Measurements from ENCODE around the gene NPTN.
A peak's percentile ranks its signal among the peaks of the same experiment; 100 is the strongest.

Gene NPTN

GRCh38 chr15:73631915-73632669 is 1.1 kb downstream of the NPTN start:
- no peak for DNase-seq

DNA sequence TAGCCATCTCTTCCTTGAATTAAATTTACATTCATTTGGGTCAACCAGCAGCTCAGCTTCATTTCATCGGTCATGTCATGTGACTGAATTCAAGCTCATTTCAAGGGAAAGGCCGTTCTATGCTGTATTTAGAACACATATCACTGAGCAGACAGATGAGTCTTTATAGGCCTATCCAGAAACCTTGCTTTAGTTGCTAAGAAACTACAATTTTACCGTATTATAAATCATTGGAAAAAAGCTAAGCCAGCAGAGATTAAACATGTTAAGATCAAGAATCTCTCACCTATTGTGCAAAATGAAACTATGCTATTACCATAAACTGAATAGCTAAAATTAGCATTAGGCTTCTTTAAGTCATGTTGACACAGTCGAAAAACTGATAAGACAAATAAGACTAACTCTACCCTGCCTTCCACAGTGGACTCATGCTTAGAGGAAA is 2.2 kb downstream of the NPTN start:
- DNase-seq = no peak

DNA sequence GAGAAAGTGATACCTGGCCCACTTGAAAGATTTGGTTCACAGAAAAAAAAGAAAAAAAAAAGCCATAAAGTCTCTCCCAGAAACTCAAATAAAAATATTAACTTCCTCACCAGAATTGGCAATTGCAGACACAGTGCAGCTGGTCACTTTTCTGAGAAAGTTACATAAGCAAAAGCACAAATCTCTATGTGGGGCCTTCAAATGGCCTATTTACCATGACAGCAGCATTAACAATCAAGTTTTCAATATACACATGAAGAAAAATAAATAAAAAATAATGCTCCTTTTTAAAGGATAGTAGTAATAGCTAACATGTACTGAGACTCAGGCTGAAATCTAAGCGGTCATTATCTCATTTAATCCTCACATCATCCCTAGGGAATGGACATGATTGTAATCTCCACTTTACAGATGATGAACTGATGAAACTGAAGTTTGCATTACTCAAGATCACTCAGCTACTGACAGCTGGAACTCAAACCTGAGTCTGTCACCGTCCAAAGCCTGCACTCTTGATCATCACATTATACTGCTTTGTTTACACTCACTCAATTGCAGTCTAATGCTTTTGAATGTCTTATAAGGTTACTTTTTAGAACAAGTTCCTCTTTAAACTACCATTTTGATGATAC is 3.3 kb downstream of the NPTN start:
- DNase-seq = peak; percentile 65

DNA sequence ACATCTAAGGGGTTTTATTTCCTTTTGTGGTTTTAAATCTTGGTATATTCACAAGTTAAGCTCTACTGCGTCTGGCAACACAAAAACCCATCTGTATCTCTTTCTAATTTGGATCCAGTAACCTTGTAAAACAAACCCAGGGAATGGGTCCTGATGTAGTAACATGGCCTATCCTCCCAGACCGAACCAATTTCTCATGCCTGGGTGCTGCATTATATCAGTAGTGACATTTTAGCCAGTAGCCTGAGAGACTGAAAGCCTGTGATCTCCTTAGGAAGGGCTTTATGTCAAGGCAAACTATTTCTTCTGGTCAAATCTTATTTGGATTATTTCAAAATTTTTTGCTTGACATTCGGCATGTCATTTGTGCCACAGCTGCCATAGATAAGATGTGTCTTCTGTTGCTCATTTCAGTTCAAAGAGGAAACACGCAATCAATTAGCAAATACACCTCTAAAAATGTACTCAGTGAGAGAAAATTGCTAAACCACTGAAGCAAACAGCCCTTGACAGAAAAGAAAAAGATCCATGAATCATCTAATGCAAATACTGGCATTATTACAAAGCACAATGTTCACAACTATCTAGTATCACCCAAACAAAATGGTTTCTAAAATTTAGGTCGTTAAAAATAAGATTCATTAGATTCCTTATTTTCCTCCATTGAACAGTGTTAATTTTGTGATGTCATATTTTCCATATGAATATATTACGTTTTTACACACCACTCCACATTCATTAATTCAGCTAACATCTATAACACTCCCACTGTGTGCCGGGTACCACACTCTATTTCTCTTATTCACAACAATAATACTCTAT is 4.0 kb downstream of the NPTN start:
- DNase-seq = no peak

DNA sequence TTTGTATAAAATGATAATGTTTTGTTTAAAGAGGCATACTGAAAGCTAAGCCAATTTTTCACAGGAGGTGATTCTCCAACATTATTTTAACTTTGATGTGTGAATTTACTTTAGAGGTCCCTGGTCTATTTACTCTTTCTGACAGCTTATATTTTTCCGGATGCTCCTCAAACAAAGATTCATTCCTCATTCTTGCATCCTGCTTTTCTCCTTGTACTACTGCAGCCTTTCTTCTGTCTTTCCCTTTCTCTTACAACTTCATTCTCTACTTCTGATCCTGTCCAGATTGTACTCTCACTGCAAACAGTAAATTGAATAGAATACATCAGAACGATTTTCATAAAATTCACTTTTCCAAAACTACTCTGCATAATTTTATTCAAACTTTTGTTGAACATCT is 5.1 kb downstream of the NPTN start:
- no peak for DNase-seq

GRCh38 chr15:73626072-73626471 is 7.1 kb downstream of the NPTN start:
- DNase-seq = no peak

DNA sequence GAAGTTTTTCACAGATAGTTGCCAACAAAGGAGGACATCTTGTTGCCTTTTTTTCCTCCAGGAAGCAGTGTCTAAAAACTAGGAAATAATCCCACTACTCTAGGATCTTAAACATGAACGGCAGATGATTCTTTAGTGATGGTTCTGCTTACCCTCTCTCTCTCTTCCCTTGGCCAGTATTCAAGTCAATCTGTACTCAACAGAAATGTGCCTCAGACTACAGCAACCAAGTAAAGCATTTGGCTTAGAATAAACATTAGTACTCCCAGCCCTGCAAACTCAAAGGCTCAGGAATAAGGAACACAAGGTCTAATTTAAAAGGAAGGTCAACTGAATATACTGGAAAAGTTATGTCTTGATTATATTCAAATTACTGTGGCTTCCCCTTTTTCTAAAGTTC is 8.7 kb downstream of the NPTN start:
- no peak for DNase-seq

GRCh38 chr15:73621286-73621826 is 11.8 kb downstream of the NPTN start:
- DNase-seq = no peak

DNA sequence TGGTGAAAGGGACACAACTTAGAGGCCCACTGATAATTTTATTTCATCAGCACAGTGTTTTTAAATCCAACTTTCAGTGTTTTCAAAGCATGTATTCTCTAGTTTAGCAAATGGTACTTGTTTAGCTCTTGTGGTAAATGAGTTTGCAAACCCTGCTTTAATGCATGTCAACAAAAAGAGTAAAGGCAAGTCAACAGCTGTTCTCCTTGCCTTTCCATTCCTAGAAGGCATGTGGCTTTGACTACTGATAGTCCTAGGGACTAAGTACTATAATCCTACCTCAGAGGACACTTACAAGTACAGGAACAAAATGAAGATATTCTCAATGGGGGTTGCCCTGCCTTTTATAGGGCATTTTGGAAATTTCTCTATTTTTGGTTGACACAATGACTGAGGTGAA is 13.1 kb downstream of the NPTN start:
- no peak for DNase-seq

DNA sequence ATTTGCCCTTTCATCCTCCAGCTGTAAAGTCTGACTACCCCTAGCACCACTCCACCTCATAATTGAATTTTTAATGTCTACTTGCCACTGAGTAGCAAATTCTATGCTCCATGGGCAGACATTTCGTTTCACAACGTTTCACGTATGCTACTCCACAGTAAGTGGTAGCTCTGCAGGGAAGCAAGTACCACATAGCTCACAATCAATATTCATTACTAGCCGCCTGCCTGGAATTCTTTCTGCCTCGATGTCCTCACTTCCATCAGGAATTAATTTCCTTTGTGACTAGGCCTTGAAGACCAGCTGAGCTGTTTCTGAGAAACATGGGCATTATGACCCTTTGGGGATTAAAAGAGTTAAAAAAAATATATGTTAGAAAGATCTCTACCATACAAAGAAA is 15.3 kb downstream of the NPTN start:
- no peak for DNase-seq

- peak; percentile 28 for DNase-seq
Observed at GRCh38 chr15:73617301-73617831, 15.8 kb downstream of the NPTN start.

DNA sequence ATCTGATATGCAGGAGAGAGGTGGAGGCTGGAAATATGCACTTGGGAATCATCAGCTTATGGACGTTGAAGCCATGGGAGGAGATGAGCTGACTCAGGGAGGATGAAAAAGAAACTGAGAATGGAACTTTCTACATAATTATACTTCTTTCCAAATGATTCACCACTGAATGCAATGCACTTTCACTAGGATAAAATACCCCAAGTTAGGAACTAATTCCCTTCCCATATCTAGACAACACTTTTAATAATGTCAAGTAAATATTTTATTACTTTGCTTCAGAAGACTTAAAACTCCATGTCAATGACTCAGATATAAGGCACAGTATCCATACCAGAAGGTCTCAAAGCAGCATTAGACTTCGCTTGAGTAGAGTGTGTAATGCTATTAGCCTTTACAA is 24.2 kb downstream of the NPTN start:
- DNase-seq = no peak

GRCh38 chr15:73608475-73608874 is 24.7 kb downstream of the NPTN start:
- DNase-seq = no peak

GRCh38 chr15:73607843-73608242 is 25.3 kb downstream of the NPTN start:
- DNase-seq = no peak

GRCh38 chr15:73607405-73607804 is 25.8 kb downstream of the NPTN start:
- no peak for DNase-seq

DNA sequence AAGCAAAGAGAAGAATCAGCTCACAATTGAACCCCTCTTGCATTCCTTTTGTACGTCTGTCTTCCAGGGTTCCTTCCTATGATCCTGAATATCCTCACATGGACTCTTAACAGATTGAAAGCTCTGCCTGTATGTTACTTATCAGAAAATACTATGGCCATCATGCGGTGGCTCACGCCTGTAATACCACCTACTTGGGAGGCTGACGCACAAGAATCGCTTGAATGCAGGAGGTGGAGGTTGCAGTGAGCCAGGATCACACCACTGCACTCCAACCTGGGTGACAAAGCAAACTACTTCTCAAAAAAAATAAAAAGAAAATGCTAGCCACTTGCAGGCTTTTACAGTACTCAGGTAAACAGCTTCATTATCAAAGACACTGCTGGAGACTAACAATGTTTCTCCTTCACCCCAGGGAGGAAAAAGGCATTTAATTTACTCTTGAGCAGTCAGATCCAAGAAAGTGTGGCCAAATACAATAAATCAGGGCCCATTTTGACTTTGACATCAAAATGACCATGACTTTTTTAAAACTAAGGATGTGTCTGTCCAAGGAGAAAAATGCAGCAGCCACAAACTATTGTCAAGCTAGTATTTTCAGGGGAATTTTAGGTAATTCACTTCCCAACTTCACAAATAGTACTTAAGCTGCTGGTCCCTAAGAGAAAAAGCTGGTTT is 27.3 kb downstream of the NPTN start:
- DNase-seq = no peak

DNA sequence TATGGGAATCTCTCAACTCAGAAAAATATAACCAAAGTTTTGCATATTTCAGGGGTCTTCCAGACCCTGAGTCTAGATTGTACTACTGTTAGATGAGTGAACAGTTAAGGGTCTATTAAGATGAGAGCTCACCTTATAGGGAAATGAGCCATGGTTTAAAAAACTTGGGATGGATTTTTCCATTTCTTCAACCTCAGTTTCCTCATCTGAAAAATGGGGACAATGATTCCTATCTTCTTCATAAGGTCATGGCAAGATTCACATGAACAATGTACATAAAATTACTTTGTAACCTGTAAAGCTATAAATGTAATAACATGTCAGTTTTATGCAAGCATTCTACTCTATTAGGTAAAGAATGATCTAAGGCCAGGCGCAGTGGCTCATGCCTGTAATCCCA is 28.7 kb downstream of the NPTN start:
- DNase-seq = no peak

- no peak for DNase-seq
Observed at GRCh38 chr15:73602992-73603391, 30.2 kb downstream of the NPTN start.

GRCh38 chr15:73602446-73602843 is 30.7 kb downstream of the NPTN start:
- DNase-seq = no peak

GRCh38 chr15:73601451-73602445 is 31.4 kb downstream of the NPTN start:
- peak; percentile 30 for DNase-seq
